Mesothelial cell of epicardium (in vitro differentiated cells): ENCODE data around the gene LDLRAD4. TPM values are rescaled to one million over a fixed set of nuclear protein-coding genes. Genes with fewer than 3 reads are reported as not detected.
A peak's percentile ranks its signal among the peaks of the same experiment; 100 is the strongest.

Experiments
- DNase-seq, 2 experiments: peaks; one replicate each; pipeline ENCODE4 v3.0.0; 2021; ENCODE audit warnings: low spot score in 2 of 2; ENCODE audit not compliant: unreplicated experiment in 2 of 2
- H3K27ac Mint-ChIP-seq: 2 replicates; pipeline ENCODE4 v1.8.0; 2021; ENCODE audit warnings: mixed read lengths
- H3K27me3 Mint-ChIP-seq: 2 replicates; pipeline ENCODE4 v1.8.0; 2021; ENCODE audit warnings: low read depth, mixed read lengths
- H3K36me3 Mint-ChIP-seq: 2 replicates; pipeline ENCODE4 v1.8.0; 2021; ENCODE audit warnings: mixed read lengths
- H3K4me1 Mint-ChIP-seq: 2 replicates; pipeline ENCODE4 v1.8.0; 2021; ENCODE audit warnings: mixed read lengths
- H3K4me3 Mint-ChIP-seq: 2 replicates; pipeline ENCODE4 v1.8.0; 2021; ENCODE audit warnings: mild to moderate bottlenecking, moderate library complexity, mixed read lengths
- H3K9me3 Mint-ChIP-seq: 2 replicates; pipeline ENCODE4 v1.8.0; 2021; ENCODE audit warnings: mixed read lengths
- total RNA-seq: library from RNA; stranded (reverse); gene quantifications from 3 replicates; pipeline ENCODE4 v1.2.1, GENCODE V29; 2021
- TF ChIP-seq, protein P1 (sequence below): fragments of 200-600 bp; sonication (generic); IDR thresholded peaks from one replicate; pipeline ENCODE4 v1.5.0; 2021; ENCODE audit warnings: antibody characterized with exemption; ENCODE audit not compliant: unreplicated experiment

LDLRAD4 gene
- total RNA-seq, 1 donor from 2014 or later, result 29.7 TPM

DNA sequence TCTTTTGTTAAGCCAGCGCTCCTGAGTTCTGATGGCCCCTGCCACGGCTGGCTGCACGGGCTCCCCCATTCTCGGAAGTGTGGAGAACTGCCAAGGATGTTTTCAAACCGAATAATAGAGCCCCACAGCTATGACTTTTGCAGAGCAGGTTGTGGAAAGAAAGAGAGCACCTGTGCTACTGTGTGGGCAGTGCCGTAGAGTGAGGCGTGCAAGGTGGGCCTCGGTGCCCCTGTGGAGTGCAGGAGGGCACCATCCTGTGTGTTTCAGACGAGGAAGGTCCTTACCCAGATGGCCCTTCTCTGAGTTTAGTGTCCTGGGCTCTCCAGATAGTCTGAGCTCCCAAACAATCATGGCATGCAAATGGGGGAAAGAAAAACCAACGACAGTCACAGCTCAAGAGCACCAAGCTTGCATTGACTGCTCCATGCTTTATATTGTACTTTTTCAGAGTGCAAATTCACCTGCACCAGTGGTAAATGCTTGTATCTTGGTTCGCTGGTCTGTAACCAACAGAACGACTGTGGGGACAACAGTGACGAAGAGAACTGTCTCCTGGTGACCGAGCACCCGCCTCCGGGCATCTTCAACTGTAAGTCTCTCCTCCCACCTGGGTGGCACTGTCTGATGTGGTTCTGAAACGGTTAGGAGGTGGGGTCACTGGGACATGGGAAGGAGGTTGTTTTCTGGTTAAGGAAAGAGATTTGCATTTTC, 219.4 kb downstream of the LDLRAD4 start:
- no peak for DNase-seq
- no peak overlapping the region for H3K4me3 Mint-ChIP-seq
- no peaks in the 10 kb centered on the region for H3K36me3 Mint-ChIP-seq
- TF ChIP-seq, protein P1, sequence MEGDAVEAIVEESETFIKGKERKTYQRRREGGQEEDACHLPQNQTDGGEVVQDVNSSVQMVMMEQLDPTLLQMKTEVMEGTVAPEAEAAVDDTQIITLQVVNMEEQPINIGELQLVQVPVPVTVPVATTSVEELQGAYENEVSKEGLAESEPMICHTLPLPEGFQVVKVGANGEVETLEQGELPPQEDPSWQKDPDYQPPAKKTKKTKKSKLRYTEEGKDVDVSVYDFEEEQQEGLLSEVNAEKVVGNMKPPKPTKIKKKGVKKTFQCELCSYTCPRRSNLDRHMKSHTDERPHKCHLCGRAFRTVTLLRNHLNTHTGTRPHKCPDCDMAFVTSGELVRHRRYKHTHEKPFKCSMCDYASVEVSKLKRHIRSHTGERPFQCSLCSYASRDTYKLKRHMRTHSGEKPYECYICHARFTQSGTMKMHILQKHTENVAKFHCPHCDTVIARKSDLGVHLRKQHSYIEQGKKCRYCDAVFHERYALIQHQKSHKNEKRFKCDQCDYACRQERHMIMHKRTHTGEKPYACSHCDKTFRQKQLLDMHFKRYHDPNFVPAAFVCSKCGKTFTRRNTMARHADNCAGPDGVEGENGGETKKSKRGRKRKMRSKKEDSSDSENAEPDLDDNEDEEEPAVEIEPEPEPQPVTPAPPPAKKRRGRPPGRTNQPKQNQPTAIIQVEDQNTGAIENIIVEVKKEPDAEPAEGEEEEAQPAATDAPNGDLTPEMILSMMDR, result no peak
- peak overlapping the region; percentile 37 for H3K27ac Mint-ChIP-seq
- no peaks in the 10 kb centered on the region for H3K9me3 Mint-ChIP-seq
- H3K27me3 Mint-ChIP-seq, result no peaks in the 10 kb centered on the region
- peaks cover 26% of the 10 kb centered on the region for H3K4me1 Mint-ChIP-seq

DNA sequence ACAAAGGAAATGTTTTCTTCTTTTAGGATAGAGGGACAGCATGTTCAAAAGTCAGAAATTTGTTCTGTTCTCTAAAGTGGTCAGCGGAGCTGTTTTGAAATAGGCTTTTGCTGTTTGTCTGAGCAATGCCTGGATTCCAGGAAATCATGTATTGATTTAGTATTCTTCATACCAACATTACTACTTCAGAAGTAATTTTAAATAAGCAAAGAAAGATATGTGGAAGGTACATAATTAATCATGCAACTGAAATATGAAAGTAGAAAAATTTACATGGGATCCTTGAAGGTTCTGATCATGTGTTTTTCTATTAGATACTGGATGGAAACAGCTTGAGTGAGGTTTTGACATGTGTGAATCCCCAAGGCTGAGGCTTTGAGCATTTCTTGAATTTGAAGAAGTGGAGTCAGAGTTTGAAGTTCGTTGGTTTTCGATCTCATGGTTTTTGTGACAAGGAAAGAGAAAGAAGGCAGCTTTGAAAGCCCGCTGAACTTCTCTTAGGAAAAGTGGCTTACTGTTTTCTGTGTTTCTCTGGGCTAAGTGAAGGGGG, 220.0 kb downstream of the LDLRAD4 start:
- DNase-seq, result no peak
- H3K27me3 Mint-ChIP-seq, result peaks cover 3% of the 10 kb centered on the region
- no peaks in the 10 kb centered on the region for H3K36me3 Mint-ChIP-seq
- H3K27ac Mint-ChIP-seq, result peak overlapping the region; percentile 37
- TF ChIP-seq, protein P1, result no peak
- H3K4me3 Mint-ChIP-seq, result no peak overlapping the region
- peaks cover 29% of the 10 kb centered on the region for H3K4me1 Mint-ChIP-seq
- H3K9me3 Mint-ChIP-seq, result no peaks in the 10 kb centered on the region

DNA sequence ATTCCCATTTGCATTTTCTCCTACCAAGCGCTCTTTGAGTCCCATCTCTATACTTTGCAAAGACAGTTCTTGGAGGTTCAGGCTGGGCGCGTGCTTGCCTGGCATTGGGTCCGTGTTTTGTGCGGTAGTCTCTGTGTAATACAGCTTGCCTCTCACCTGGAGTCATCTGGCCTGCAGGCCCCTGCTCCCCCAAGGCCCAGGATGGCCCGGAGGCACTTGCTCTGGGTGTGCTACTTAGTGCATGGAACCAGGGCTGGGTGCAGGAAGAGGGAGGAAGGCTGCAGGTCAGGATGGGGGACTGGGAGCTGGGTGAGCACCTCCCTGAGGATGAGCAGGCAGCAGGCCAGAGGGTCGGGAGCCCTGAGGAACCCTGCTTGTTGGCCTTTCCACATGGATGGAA, 220.9 kb downstream of the LDLRAD4 start:
- Mint-ChIP-seq H3K9me3 (no peaks in the 10 kb centered on the region), H3K27me3 (peaks cover 5% of the 10 kb centered on the region), H3K4me1 (peaks cover 33% of the 10 kb centered on the region), H3K36me3 (no peaks in the 10 kb centered on the region), H3K27ac (no peak overlapping the region), H3K4me3 (no peak overlapping the region)
- no peak for DNase-seq
- TF ChIP-seq, protein P1, result no peak

DNA sequence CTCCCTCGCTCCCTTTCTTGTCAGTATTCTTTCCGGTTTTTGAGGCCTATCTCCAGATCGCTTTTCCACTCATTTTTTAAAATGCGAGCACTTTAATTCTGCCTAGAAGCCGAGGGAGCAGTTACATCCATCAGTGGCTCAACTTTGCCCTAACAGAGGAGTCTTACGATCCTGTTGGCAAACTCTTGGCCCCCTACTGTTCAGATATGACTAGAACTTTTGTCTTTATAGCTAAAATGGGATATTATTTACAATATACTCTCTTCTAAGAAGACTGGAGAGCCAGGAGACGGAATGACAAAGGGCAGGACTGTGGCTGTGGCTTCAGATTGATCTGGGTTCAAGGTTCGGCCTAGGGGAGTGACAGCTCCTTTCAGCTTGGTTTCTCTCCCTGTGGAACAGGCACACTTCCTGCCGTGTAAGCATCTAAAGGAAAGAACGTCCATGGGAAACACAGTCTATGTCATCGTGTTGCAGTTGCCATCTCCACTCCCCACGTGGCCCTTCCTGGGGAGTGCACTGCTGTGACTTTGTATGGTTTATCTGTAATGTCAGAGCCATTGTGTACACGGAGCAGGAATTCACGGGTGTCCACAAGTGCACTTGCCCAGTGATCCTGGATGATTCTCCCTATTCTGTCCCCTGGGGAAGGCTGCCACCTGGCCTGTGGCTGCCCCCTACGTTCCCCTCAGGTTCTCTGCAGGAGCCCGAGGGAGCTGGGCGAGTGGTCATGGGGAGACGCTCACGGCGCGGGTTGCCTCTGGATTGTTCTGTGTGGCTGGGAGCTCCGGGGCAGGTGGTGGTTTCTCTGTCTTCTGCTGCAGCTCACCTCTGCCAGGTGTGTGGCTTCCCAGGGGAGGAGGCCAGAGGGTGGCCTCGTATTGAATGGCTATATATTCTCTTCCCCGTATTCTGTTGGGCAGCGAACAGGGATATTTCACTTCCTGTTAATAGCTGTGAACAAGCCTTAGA, 222.0 kb downstream of the LDLRAD4 start:
- DNase-seq, result no peak
- Mint-ChIP-seq H3K4me3 (no peak overlapping the region), H3K27me3 (peaks cover 5% of the 10 kb centered on the region), H3K36me3 (no peaks in the 10 kb centered on the region), H3K4me1 (peaks cover 33% of the 10 kb centered on the region), H3K9me3 (no peaks in the 10 kb centered on the region), H3K27ac (no peak overlapping the region)
- TF ChIP-seq, protein P1, result no peak

DNA sequence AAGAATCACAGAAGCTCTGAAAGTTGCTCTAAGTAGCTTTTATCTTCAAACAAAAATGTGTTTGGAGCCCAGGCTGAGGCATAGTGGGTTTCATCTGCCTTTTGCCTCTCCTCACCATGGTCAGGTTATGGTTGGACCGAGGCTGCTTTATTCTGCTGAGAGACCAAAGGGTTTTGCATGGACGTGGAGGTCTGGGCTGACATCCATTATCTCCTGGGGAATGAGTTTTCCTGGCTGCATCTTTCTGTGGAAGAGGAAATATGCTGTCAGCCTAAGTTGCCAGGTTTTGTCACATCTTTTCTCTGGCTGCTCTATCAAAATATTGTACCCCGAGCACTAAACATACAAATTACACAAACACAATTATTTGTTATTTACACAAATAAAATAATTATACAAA, 223.2 kb downstream of the LDLRAD4 start:
- Mint-ChIP-seq H3K4me3 (no peak overlapping the region), H3K4me1 (peaks cover 24% of the 10 kb centered on the region), H3K36me3 (no peaks in the 10 kb centered on the region), H3K9me3 (no peaks in the 10 kb centered on the region), H3K27me3 (peaks cover 5% of the 10 kb centered on the region), H3K27ac (no peak overlapping the region)
- no peak for DNase-seq
- TF ChIP-seq, protein P1, result no peak
